GM19397 (cell line): Measurements from ENCODE around the gene UMODL1.

Experiments used
- ATAC-seq: cut with Tn5 transposase; IDR thresholded peaks from one replicate; pipeline ENCODE4 v1.9.1; 2021; ENCODE audit warnings: mild to moderate bottlenecking, moderate library complexity; ENCODE audit not compliant: unreplicated experiment

The UMODL1 gene, protein sequence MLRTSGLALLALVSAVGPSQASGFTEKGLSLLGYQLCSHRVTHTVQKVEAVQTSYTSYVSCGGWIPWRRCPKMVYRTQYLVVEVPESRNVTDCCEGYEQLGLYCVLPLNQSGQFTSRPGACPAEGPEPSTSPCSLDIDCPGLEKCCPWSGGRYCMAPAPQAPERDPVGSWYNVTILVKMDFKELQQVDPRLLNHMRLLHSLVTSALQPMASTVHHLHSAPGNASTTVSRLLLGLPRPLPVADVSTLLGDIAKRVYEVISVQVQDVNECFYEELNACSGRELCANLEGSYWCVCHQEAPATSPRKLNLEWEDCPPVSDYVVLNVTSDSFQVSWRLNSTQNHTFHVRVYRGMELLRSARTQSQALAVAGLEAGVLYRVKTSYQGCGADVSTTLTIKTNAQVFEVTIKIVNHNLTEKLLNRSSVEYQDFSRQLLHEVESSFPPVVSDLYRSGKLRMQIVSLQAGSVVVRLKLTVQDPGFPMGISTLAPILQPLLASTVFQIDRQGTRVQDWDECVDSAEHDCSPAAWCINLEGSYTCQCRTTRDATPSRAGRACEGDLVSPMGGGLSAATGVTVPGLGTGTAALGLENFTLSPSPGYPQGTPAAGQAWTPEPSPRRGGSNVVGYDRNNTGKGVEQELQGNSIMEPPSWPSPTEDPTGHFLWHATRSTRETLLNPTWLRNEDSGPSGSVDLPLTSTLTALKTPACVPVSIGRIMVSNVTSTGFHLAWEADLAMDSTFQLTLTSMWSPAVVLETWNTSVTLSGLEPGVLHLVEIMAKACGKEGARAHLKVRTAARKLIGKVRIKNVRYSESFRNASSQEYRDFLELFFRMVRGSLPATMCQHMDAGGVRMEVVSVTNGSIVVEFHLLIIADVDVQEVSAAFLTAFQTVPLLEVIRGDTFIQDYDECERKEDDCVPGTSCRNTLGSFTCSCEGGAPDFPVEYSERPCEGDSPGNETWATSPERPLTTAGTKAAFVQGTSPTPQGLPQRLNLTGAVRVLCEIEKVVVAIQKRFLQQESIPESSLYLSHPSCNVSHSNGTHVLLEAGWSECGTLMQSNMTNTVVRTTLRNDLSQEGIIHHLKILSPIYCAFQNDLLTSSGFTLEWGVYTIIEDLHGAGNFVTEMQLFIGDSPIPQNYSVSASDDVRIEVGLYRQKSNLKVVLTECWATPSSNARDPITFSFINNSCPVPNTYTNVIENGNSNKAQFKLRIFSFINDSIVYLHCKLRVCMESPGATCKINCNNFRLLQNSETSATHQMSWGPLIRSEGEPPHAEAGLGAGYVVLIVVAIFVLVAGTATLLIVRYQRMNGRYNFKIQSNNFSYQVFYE

DNA sequence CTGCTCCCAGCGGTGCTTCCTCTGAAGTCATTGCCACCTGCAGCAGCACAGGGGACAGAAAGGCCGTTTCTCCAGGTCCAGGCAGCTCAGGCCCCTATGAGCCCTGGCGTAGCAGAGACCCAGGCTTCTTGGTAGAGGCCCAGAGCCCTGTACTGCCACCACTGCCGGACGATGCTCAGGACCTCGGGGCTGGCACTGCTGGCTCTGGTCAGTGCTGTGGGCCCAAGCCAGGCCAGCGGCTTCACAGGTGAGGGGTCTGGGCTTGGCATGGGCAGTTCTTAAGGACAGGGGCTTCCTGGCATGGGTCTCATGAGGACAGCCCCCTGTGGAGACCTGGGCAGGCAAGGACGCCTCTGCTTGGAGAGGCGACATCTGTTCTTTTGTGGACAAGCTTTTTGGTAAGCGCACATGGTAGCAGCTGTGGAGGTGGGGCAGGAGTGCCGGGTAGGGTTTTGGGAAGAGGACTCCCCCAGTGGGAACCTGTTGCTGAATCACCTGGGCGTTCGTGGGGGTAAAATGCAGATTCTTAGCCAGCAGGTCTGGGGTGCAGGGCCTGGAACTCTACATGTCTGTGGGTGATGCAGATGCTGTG lies at the start of gene UMODL1:
Gene UMODL1 (plus strand): TSS at position 172 of the 592 bp plus-strand sequence. CDS start 0 bp downstream, at position 172.
- no peak for ATAC-seq

DNA sequence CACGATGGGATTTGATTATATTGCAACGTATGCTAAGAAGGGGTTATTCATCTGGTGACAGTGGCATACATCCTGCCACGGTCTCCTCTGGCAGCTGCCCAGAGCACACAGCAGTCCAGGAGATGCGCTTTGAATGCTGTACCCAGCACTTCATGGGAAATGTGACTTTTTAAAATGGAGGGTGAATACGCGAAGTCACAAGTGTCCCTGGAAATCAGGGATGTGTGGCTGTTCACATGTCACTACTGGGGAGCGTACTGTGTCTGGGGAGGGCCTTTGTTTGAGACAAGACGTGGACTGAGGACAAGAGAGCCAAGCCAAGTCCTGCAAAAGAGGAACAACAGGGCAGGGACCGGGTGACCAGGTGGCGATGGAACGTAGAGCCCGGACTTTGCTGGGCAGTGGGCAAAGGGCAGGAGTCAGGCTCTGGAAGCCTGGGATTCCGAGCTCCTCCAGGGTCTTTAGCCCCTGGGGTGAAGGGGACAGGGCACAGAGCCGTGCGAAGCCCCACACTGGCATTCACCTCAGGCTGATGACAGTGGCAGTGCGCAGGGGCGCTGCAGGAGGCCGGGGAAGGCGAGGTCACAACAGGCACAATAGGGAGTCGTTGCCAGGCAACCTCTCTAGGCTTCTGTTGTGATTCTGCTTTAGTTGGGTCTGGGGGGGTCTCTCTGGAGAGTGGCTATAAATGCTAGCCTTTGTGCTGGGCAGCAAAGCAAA lies 49.6 kb upstream of the UMODL1 start:
- ATAC-seq, result no peak

DNA sequence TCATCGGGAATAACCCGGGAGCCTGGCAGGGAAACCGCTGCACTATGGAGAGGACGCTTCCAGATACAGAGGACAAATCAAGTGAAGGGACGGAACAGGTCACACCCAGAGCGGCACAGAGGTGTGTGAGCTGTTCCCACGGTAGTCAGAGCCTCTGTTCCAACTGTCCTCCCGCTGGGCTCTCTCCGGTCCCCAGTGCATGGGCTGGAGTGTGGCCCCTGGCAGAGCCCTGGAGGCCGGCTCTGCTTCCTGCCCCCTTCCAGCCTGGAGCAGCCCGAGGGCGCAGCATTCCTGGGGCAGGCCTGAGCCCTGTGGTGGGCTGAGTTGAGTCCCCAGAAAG lies 49.1 kb upstream of the UMODL1 start:
- ATAC-seq, result no peak

DNA sequence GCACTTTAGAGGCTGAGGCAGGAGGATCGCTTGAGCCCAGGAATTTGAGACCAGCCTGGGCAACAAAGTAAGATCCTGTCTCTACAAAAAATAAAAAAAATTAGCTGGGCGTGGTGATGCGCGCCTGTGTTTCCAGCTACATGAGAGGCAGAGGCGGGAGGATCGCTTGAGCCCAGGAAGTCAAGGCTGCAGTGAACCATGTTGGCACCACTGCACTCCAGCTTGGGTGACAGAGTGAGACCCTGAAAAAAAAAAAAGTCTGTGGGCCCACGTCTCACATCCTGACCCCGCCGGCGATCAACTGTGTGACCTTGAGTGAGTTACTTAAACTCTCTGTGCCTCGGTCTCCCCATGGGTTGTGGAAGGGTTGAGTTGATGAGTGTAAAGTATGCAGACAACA lies 48.2 kb upstream of the UMODL1 start:
- ATAC-seq, result no peak

DNA sequence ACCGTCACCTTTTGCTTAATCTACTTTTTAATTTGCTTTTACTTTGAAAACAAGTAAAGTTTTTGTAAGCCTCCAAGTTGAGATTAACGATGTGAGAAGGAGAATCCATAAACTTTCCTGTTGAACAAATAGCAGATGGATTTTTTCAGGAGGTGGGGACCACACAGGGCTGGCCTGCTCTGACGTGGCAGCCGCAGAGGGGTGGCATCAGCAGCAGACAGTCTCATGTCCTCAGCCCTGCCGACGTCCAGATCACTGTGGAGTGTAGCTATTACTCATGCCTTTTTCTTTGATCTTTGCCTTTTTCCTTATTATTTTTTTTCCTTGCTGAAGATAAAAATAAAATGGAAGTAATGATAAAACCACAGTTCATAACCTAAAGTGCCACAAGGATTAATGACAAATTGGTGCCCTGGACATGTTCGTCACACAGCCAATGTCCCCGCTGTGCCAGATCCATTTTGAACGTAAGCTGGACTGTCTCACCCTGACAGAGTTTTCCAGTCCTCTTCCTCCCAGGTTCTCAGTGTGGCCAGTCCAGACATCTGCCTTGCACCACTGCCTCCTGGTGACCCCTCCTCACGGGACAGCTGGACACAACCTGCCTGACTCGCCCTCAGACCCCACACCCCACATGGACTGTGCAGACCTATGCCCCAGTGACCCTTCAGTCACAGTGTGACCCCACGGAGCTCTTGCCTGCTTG lies 45.6 kb upstream of the UMODL1 start:
- ATAC-seq, result no peak

DNA sequence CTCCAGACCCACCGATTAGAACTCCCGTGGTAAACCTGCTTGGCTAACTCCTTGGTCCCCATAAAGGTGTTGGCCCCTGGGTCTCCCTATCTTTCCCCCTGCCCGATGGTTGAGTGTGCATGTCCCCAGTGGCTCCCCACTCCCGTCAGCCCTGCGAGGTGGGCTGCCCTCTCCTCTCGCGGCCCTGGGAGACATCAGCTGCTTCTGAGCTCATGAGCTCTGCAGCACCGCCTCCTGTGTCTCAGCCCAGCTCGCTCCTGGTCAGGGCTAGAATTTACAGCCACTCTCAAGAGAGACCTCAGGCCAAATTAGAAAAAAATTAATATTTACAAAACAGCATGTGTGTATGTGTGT lies 45.1 kb upstream of the UMODL1 start:
- no peak for ATAC-seq

DNA sequence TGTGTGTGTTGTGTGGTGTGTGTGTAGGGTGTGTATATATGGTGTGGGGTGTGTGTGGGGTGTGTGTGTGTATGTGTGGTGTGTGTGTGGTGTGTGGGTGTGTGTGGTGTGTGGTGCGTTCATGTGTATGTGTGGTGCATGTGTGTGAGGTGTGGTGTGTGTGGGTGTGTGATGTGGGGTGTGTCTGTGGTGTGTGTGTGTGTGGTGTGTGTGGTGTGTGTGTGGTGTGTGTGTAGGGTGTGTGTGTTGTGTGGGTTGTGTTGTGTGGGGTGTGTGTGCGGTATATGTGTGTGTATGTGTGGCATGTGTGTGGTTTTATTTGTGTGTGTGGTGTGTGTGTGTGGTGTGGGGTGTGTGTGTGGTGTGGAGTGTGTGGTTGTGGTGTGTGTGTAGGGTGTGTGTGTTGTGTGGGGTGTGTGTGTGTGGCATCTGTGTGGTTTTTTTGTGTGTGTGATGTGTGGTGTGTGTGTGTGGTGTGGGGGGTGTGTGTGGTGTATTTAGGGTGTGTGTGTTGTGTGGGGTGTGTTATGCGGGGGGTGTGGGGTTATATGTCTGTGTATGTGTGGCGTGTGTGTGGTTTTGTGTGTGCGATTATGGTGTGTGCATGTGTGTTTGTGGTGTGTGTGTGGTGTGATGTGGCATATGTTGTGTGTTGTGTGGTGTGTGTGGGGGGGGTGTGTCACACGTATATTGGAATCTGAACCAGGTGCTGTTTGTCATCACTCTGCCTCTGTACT lies 43.9 kb upstream of the UMODL1 start:
- no peak for ATAC-seq

DNA sequence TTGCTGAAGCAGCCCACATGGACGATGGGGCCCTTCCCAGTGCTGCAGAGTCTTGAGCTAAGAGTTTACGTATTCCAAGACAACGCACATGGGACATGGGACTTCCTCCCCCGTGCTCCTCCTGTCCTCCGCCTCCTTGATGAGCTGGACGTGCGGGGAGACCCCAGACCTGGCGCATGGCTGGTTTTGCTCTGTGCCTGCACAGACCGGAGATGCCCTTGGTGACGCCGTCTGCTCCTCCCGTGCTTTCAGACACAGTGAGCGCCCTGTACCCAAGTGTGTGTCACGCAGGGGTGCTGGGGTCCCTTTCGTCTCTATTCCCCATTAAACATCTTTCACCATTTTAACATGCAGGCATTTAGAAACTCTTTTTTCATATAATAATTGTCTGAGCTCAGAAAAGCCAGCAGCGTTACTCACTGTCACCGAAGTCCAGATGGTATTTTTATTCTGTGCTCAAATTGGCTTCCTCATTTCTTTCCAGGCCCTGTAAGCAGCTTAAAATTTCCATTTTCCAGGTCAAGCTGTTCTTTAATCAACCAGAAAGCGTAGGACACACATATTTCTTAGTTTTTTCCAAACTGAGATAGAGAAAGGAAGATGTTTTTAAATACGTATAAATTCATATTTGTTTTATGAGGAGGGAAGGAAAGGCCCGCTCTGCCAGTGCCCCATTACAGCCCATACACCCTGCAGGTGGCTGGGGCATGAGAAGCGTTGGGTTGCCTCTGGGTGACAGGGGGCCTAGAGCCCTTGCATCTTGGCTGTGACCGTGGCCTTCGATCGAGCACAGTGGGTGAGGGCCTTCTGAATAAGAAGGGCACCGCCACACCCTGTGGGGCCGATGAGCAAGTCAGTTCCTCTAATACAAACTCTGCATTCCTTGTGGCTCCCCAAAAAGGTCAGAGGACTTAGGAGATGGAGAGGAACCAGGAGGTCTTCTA lies 43.0 kb upstream of the UMODL1 start:
- ATAC-seq, result no peak

DNA sequence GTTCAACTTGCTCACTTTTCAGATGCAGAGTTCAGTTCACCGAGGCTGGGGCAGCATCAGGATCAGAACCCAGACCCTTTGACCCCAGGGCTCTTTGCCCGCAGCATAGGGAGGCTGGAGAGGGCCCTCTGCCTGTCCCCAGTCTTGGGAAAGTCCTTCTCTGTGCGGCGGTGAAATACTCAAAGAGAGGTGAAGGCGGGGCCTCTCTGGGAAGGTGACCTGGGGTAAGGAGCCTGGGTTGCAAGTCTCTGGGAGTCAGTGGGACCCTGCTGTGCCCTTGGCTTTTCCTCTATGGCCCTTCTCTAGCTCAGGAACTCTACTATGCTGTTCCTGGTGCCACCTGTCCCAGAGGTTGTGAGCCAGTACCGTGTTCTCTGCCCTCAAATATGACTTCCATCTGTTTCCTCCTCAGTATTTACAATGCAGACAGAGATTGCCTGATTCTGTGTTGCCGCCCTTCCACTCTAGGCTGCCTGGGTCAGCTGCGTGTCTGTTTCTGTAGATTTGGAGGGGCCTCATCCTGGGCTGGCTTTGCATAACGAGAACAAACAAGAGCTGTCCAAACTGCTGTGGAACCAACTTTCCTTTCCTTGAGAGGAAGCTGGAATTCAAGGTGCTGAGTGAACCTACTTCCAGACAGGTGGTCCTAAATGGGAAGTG lies 42.2 kb upstream of the UMODL1 start:
- ATAC-seq, result no peak

DNA sequence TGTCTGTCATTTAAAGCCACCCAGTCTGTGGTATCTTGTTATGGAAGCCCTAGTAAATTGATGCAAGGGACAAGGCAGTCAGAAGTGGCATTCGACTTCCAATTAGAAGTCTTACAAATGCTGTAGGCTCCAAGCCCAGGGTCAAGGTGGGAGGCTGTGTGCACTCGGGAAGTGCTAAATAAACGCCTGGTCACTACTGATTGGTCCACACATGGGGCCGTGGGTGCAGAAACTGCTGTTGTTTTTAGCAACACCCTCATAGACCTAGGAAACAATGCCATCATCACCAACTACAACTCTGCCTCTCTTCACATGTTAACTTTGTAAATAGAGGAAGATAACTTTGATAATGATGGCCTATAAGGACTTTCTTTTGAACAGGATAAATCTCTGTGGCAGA lies 40.8 kb upstream of the UMODL1 start:
- ATAC-seq, result no peak

DNA sequence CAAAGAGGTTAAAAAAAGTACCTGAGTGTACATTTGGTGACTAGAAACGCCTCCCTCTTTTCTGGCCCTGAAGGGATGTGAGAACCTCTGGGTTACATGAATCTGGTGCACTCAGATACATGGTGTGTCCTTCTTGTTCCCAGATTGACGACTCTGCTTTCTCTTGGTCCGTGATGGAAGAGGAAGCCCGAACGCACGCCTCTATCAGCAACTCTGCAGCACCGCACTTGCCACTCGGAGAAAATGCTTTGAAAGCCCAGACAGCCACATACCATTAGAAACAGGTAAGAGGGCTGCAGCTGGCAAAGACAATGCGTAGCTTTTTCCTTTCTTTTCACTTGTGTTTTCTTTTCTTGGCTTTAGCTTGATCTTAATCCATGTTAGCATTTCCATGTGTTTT lies 39.9 kb upstream of the UMODL1 start:
- no peak for ATAC-seq

DNA sequence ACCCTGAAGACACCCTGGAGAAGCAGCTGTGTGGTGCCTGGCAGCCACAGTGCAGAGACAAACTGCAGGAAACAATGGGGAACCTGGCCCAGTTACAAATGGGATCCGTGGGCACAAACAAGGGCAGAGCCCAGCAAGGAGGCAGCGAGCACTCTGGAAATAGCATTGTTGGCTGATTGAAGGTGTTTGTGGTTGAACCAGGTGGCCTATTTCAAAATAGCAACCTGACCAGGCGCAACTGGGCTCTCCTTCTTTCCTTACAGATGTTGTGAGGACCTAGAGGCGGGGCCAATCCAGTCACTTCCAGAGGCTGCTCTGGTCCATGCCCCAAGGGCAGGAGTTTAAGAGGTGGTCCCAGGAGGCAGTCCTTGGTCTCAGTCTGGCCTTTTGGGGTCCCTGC lies 39.3 kb upstream of the UMODL1 start:
- no peak for ATAC-seq

DNA sequence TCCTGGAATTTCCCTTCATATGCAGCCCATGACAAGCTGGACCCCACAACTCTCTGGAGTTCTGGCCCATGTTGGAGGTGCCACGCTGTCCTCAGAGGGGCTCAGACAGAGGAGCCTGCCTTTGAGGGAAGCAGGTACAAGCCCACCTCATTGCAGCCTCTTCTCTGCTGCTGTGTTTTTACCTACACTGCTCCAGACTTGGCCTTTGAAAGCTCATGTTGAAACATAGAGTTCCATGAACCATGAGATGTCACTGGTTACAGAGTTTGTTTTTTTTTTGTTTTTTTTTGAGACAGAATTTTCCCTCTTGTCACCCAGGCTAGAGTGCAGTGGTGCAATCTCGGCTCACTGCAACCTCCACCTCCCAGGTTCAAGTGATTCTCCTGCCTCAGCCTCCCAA lies 38.9 kb upstream of the UMODL1 start:
- ATAC-seq, result no peak

DNA sequence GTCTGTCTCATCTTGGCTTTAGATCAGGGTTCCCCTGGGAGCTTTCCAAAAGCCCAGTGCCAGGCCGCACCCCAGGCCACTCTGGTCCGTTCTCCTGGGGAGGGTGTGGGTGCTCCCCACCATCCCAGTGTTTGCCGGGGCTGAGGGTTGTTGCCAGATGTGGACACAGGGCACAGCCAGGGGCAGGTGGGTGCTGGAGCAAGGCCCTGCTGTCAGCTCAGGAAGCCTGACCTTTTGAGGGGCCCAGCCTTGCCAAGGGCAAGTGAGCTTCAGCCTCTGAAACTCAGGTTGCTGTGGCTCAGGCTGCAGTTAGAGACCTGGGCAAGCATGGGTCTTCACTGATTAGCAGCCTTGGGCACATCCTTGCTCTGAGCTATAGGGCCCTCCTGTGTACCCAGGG lies 38.1 kb upstream of the UMODL1 start:
- ATAC-seq, result no peak

DNA sequence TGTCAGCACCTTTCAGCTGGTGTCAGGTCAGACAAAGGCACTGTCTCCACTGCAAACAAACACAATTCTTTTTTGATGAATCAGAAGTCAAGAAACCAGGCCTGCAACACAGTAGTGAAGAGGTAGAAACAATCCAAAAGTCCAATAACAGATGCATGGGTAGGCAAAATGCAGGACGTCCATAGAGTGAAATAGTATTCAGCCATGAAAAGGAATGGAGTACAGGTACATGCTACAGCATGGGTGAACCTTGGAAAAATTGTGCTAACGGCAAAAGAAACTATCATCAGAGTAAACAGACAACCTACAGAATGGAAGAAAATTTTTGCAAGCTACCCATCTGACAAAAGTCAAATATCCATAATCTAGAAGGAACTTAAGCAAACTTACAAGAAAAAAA lies 34.8 kb upstream of the UMODL1 start:
- no peak for ATAC-seq

DNA sequence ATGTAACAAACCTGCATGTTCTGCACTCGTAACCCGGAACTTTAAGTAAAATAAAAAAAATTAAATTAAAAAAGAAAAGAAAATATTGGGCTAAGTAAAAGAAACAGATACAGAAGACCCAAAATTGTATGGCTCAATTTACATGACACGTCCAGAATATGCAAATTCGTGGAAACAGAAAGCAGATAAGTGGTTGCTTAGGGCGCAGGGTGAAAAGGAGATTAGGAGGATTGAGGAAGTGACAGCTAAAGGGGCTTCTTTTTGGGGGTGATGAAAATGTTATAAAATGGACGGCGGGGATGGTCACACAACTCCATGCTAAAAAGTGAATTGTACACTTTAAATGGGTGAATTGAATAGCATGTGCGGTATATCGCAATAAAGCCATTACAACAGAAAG lies 33.6 kb upstream of the UMODL1 start:
- ATAC-seq, result no peak

DNA sequence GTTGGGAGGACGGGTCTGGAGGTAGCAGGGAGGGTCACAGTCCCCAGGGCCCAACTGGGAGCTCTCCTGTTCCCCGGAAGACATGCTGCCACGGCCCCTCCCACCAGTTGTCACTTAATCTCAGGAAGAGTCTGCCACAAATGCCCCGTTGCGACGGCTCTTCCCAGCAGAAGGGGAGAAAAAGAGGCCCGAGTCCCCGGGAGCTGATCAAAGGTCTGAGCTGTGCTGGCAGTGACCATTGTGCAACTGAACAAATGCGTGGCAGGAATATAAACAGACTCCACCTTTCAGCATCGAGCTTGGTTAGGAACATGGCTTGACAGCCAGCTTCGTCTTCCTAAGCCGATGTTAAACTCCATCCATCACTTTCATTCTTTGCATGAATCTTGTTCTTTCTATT lies 33.2 kb upstream of the UMODL1 start:
- ATAC-seq, result no peak
